H1 (cell line): ENCODE data around the gene CCNG1. TPM values are rescaled to one million over a fixed set of nuclear protein-coding genes. Genes with fewer than 3 reads are reported as not detected.
A peak's percentile ranks its signal among the peaks of the same experiment; 100 is the strongest.

ENCODE experiments used
- BACH1 ChIP-seq: IDR thresholded peaks from 2 replicates; pipeline ENCODE4 v1.6.1; 2012; ENCODE audit warnings: low read length, improper control_type of control experiment
- BRCA1 ChIP-seq: IDR thresholded peaks from 2 replicates; pipeline ENCODE4 v1.6.1; 2012; ENCODE audit warnings: low read depth, low read length, improper control_type of control experiment
- CBX5 ChIP-seq: fragments of 300-800, 300-1000 bp; sonication (generic); IDR thresholded peaks from 2 replicates; pipeline ENCODE4 v1.7.1; 2016; ENCODE audit warnings: antibody characterized with exemption, low read length, low read depth
- CHD1 ChIP-seq: IDR thresholded peaks from 2 replicates; pipeline ENCODE4 v1.6.1; 2012; ENCODE audit warnings: low read depth, low read length, improper control_type of control experiment
- CHD2 ChIP-seq: IDR thresholded peaks from 2 replicates; pipeline ENCODE4 v1.6.1; 2012; ENCODE audit warnings: low read length, improper control_type of control experiment
- E2F6 ChIP-seq: IDR thresholded peaks from 2 replicates; pipeline ENCODE4 v1.6.1; 2012; ENCODE audit warnings: inconsistent platforms
- GABPA ChIP-seq: IDR thresholded peaks from 2 replicates; pipeline ENCODE4 v1.6.1; 2011; ENCODE audit warnings: mild to moderate bottlenecking, low read length, moderate library complexity, borderline replicate concordance; ENCODE audit not compliant: insufficient read depth
- PHF8 ChIP-seq: fragments of 200-600 bp; sonication (generic); conservative IDR thresholded peaks from 2 replicates; pipeline ENCODE4 v1.7.1; 2012; ENCODE audit warnings: low read depth, mild to moderate bottlenecking, inconsistent platforms, low read length, moderate library complexity
- POLR2A ChIP-seq, 2 experiments: IDR thresholded peaks; 1 replicate in 1 of 2; 2 replicates in 1 of 2; pipeline ENCODE4 v1.6.1; 2011; ENCODE audit warnings: low read depth in 2 of 2, low read length in 2 of 2, mild to moderate bottlenecking in 2 of 2; ENCODE audit errors: control extremely low read depth in 1 of 2
- POLR2AphosphoS5 ChIP-seq: IDR thresholded peaks from 2 replicates; pipeline ENCODE4 v1.6.1; 2011; ENCODE audit warnings: low read depth, low read length
- RBBP5 ChIP-seq: IDR thresholded peaks from 2 replicates; pipeline ENCODE4 v1.7.1; 2012; ENCODE audit warnings: low read depth, mild to moderate bottlenecking, inconsistent platforms, low read length, moderate library complexity, borderline replicate concordance
- SAP30 ChIP-seq: fragments of 300-600 bp; sonication (generic); IDR thresholded peaks from 2 replicates; pipeline ENCODE4 v1.7.1; 2012; ENCODE audit warnings: low read length, moderate library complexity, mild to moderate bottlenecking, inconsistent platforms; ENCODE audit not compliant: insufficient read depth, insufficient replicate concordance
- SIN3A ChIP-seq, 2 experiments: IDR thresholded peaks in 1 of 2; conservative IDR thresholded peaks in 1 of 2; 2 replicates each; pipeline ENCODE4 v1.6.1; 2011 to 2012; ENCODE audit warnings: low read length in 2 of 2, improper control_type of control experiment in 1 of 2, low read depth in 1 of 2, mild to moderate bottlenecking in 1 of 2
- SIX5 ChIP-seq: IDR thresholded peaks from 2 replicates; pipeline ENCODE4 v1.6.1; 2011; ENCODE audit warnings: mild to moderate bottlenecking, low read depth, low read length
- TAF1 ChIP-seq: IDR thresholded peaks from 2 replicates; pipeline ENCODE4 v1.6.1; 2011; ENCODE audit warnings: mild to moderate bottlenecking, low read depth, low read length
- TBP ChIP-seq: IDR thresholded peaks from 2 replicates; pipeline ENCODE4 v1.6.1; 2011; ENCODE audit warnings: low read depth, low read length, improper control_type of control experiment
- ZNF274 ChIP-seq: IDR thresholded peaks from 2 replicates; pipeline ENCODE4 v1.7.0; 2012; ENCODE audit warnings: low read length, borderline replicate concordance; ENCODE audit errors: extremely low read depth
- polyA plus RNA-seq, 7 experiments: library from polyadenylated mRNA; depleted of rRNA in 3 of 7; stranded (reverse) in 5 of 7; unstranded in 2 of 7; fragments of >200 nt in 5 of 7; fragments of 200-250 nt in 2 of 7; gene quantifications; 1 replicate in 5 of 7; 2 replicates in 1 of 7; 4 replicates in 1 of 7; pipeline versions ENCODE4 v1.2.1 to v1.2.3, GENCODE V29; 2011 to 2013; ENCODE audit warnings: missing spikeins in 2 of 7, mixed read lengths in 2 of 7
- total RNA-seq: library from RNA; stranded (reverse); fragmentation: NEBNext Ultra II Directional; extraction: Animal tissue kit (Norgen Biotek cat#: 25700); gene quantifications from 2 replicates; pipeline ENCODE4 v1.2.1, GENCODE V29; 2021
- TF ChIP-seq, protein P1 (sequence below): IDR thresholded peaks from 2 replicates; pipeline ENCODE4 v1.6.1; 2012; ENCODE audit warnings: low read length, inconsistent platforms
- TF ChIP-seq, protein P2 (sequence below): IDR thresholded peaks from 2 replicates; pipeline ENCODE4 v1.6.1; 2011; ENCODE audit warnings: low read depth, mild to moderate bottlenecking, low read length; ENCODE audit not compliant: insufficient read depth

CCNG1 gene
- total and polyA plus RNA-seq, 2 of the 8 experiments (the other 6 are each of a cell fraction or from before 2014, with no cell fraction given), result 165 to 369 TPM

DNA sequence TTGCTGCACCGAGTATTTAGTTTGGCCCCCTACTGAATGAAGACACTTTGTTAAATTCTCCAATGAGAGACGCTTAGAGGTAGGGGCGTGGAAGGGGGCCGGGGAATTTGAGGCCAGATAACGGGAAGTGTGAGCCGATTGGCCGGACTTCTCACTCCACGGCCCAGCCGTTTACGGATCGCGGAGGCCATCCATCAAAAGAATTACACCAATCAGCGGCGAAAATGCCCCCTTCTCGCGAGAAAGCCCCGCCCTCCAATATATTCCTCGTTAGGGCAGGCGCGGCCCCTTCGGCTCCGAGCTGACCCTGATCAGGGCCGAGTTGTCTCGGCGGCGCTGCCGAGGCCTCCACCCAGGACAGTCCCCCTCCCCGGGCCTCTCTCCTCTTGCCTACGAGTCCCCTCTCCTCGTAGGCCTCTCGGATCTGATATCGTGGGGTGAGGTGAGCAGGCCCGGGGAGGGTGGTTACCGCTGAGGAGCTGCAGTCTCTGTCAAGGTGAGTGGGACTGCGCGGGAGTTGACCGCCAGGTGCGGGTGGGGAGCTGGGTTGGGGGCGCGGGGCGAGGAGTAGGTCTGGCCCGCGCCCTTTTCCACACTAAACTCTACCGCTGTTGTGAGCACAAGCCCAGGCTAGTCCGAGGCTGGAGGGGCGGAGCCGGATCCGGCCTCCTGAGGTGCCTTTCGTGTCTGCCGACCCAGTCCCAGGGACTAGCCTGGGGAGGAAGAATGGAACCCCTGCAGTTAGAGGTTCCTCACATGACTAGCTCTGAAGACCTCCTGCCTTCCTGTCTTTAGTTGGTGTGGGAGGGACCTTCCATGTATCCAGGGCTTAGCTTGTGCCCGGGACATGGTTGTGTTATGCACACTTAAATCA, at the start of gene CCNG1 (continued):
- peak; percentile 40; the same call in 1 of the 2 replicates for TF ChIP-seq E2F6
- peak; percentile 61; the same call in 1 of the 2 replicates for TF ChIP-seq CHD1
- peak; percentile 52; the same call in 1 of the 2 replicates for TF ChIP-seq BACH1
- no peak for TF ChIP-seq CBX5
- no peak for TF ChIP-seq GABPA
- peak; percentile 65 for TF ChIP-seq BRCA1
- no peak for TF ChIP-seq SIX5
- TF ChIP-seq SAP30, result peak; percentile 68
- peak; percentile 96 for TF ChIP-seq PHF8
- peak; percentile 94 to 99 for TF ChIP-seq POLR2A (IDR thresholded peaks at IDR 0.05; ENCODE audit: control extremely low read depth in 1 of 2, low read depth in 2 of 2, low read length in 2 of 2)
- TF ChIP-seq, protein P1, sequence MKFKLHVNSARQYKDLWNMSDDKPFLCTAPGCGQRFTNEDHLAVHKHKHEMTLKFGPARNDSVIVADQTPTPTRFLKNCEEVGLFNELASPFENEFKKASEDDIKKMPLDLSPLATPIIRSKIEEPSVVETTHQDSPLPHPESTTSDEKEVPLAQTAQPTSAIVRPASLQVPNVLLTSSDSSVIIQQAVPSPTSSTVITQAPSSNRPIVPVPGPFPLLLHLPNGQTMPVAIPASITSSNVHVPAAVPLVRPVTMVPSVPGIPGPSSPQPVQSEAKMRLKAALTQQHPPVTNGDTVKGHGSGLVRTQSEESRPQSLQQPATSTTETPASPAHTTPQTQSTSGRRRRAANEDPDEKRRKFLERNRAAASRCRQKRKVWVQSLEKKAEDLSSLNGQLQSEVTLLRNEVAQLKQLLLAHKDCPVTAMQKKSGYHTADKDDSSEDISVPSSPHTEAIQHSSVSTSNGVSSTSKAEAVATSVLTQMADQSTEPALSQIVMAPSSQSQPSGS, result 0 out of 2 replicates have a peak, but pooled peaks have one; percentile 55
- peak; percentile 96 for TF ChIP-seq TAF1
- TF ChIP-seq SIN3A (conservative IDR thresholded peaks at IDR 0.05 in 1 of 2, IDR thresholded peaks at IDR 0.05 in 1 of 2; ENCODE audit: low read depth in 1 of 2, low read length in 2 of 2), result peak in 1 of 2 experiments; percentile 87; a peak in 2 of 4 replicates
- peak; percentile 95 for TF ChIP-seq CHD2
- TF ChIP-seq POLR2AphosphoS5, result peak; percentile 94
- TF ChIP-seq TBP, result peak; percentile 96
- no peak for TF ChIP-seq ZNF274
- TF ChIP-seq, protein P2, sequence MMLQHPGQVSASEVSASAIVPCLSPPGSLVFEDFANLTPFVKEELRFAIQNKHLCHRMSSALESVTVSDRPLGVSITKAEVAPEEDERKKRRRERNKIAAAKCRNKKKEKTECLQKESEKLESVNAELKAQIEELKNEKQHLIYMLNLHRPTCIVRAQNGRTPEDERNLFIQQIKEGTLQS, result no peak
- peak; percentile 87; the same call in 1 of the 2 replicates for TF ChIP-seq RBBP5
